ENCODE data around the gene PPM1N. TPM values are rescaled to one million over a fixed set of nuclear protein-coding genes. Genes with fewer than 3 reads are reported as not detected.
A peak's percentile ranks its signal among the peaks of the same experiment; 100 is the strongest.

The PPM1N gene
- total RNA-seq, 1 experiment from 2014 or later = 5.2 TPM

GRCh38 chr19:45484273-45484945 is 13.8 kb upstream of the PPM1N start:
- POLR2A ChIA-PET = interaction anchor here (0.8 to 1.6 kb wide), 4 partner anchors 16 to 80 kb away, joined by 3 to 11 read pairs (median 4); partner anchors contain the start of genes FOSB and PPP1R13L
- Histone ChIP-seq H3K36me3 (ENCODE audit: control insufficient read depth in 1 of 2, insufficient read depth in 2 of 2, low read length in 2 of 2) (no peaks in the 10 kb centered on the region), H3K9ac (ENCODE audit: low read length) (no peak overlapping the region), H3K4me1 (ENCODE audit: control insufficient read depth in 1 of 2, insufficient read depth in 2 of 2, low read length in 2 of 2) (peaks cover 13 to 32% of the 10 kb centered on the region in 2 experiments), H3K9me2 (ENCODE audit: insufficient read depth) (no peaks in the 10 kb centered on the region), H3K9me3 (ENCODE audit: control insufficient read depth in 1 of 2, insufficient read depth in 1 of 2, low read depth in 1 of 2, low read length in 2 of 2) (no peaks in the 10 kb centered on the region), H3K27me3 (ENCODE audit: insufficient read depth, low read length) (no peaks in the 10 kb centered on the region), H2AFZ (ENCODE audit: low read depth, low read length, poor library complexity, severe bottlenecking) (no peak overlapping the region), H3K4me2 (ENCODE audit: low read length) (peak overlapping the region; percentile 33), H4K20me1 (ENCODE audit: insufficient read depth) (no peaks in the 10 kb centered on the region), H3K27ac (ENCODE audit: low read depth, low read length) (peak overlapping the region; percentile 44), H3K79me2 (ENCODE audit: insufficient read depth, low read length) (no peaks in the 10 kb centered on the region), H3K4me3 (replicated peaks in 1 of 2; ENCODE audit: low read depth in 1 of 2, low read length in 2 of 2) (no peak overlapping the region)
- ATAC-seq (no peak), DNase-seq (ENCODE audit: low read depth, low spot score) (no peak)
- CTCF ChIA-PET = interaction anchor here (0.6 to 3.9 kb wide), 26 partner anchors 11 to 186 kb away, joined by 3 to 33 read pairs (median 6); partner anchors contain the start of genes ERCC2, FOSB, PPP1R13L and RTN2
- RAD21 ChIA-PET (ENCODE audit: low non-redundant PET in 1 of 2, low total read pairs in 2 of 2, uncharacterized antibody in 2 of 2, unreplicated experiment in 2 of 2) = interaction anchor here in 1 of 2 experiments (1.7 kb wide), 1 partner anchor 45 kb away, joined by 6 read pairs; no protein-coding TSS in a partner anchor
- BruUV-seq (replicated peaks) = TSS peak; percentile 38
- intact Hi-C loops (cut with micrococcal nuclease) = loop anchor here (2.0 kb wide), 1 partner anchor 158 kb away; no protein-coding TSS in a partner anchor
- TF ChIP-seq CBX3 (IDR thresholded peaks at IDR 0.05; ENCODE audit: low read depth) = no peak
- no peak for TF ChIP-seq CTCF (IDR thresholded peaks at IDR 0.05 in 2 of 3, conservative IDR thresholded peaks at IDR 0.05 in 1 of 3; ENCODE audit: borderline replicate concordance in 1 of 3, insufficient read depth in 1 of 3, low read depth in 2 of 3, low read length in 2 of 3)
- no peak for TF ChIP-seq EGR1 (IDR thresholded peaks at IDR 0.05; ENCODE audit: low read depth)
- TF ChIP-seq MAX (IDR thresholded peaks at IDR 0.05) = no peak
- no peak for TF ChIP-seq REST (IDR thresholded peaks at IDR 0.05; ENCODE audit: low read depth)
- no peak for TF ChIP-seq EZH2 (IDR thresholded peaks at IDR 0.05)
- no peak for TF ChIP-seq ZBTB33 (IDR thresholded peaks at IDR 0.05; ENCODE audit: extremely low read depth, insufficient replicate concordance, low read length)
- TF ChIP-seq ELF1 (IDR thresholded peaks at IDR 0.05; ENCODE audit: borderline replicate concordance, low read depth) = no peak
- TF ChIP-seq ATF3 (IDR thresholded peaks at IDR 0.05) = no peak
- no peak for TF ChIP-seq RAD21 (IDR thresholded peaks at IDR 0.05; ENCODE audit: low read depth)
- no peak for TF ChIP-seq ZFX (IDR thresholded peaks at IDR 0.05)
- no peak for TF ChIP-seq SP1 (IDR thresholded peaks at IDR 0.05; ENCODE audit: low read depth)
- no peak for TF ChIP-seq EZH2phosphoT487 (IDR thresholded peaks at IDR 0.05; ENCODE audit: borderline replicate concordance)
- no peak for TF ChIP-seq SRF (IDR thresholded peaks at IDR 0.05; ENCODE audit: low read depth)
- no peak for TF ChIP-seq CEBPB (IDR thresholded peaks at IDR 0.05; ENCODE audit: low read depth)
- no peak for TF ChIP-seq TCF7L2 (IDR thresholded peaks at IDR 0.05; ENCODE audit: borderline replicate concordance, extremely low read depth, insufficient read depth, insufficient read length)
- no peak for TF ChIP-seq FOSL1 (IDR thresholded peaks at IDR 0.05; ENCODE audit: low read depth)
- TF ChIP-seq YY1 (IDR thresholded peaks at IDR 0.05; ENCODE audit: extremely low read depth, insufficient replicate concordance, low read depth, low read length) = no peak
- no peak for TF ChIP-seq SIN3A (IDR thresholded peaks at IDR 0.05; ENCODE audit: low read depth)
